ENCODE data around the gene AADACL4. TPM values are rescaled to one million over a fixed set of nuclear protein-coding genes. Genes with fewer than 3 reads are reported as not detected.
A peak's percentile ranks its signal among the peaks of the same experiment; 100 is the strongest.

Gene AADACL4
- total and polyA plus RNA-seq, 9 of the 15 experiments (the other 6 are each of a cell fraction or from before 2014, with no cell fraction given), result not detected

GRCh38 chr1:12601700-12602658 lies 41.9 kb upstream of the AADACL4 start (continued):
- TF ChIP-seq ZBTB40 (IDR thresholded peaks at IDR 0.05) (no peak), ZBTB40 (CRISPR knock-in tag; IDR thresholded peaks at IDR 0.05) (no peak), C11orf30 (IDR thresholded peaks at IDR 0.05; ENCODE audit: low read depth) (no peak), ATF7 (IDR thresholded peaks at IDR 0.05) (no peak), NEUROD1 (IDR thresholded peaks at IDR 0.05; ENCODE audit: borderline replicate concordance, low read depth, low read length, partially characterized antibody) (no peak), RNF219 (CRISPR knock-in tag; IDR thresholded peaks at IDR 0.05) (no peak), EP300 (IDR thresholded peaks at IDR 0.05; ENCODE audit: low read length) (no peak), MYBL2 (IDR thresholded peaks at IDR 0.05; ENCODE audit: low read depth) (no peak), MYBL2 (CRISPR knock-in tag; IDR thresholded peaks at IDR 0.05; ENCODE audit: borderline replicate concordance) (no peak), ZNF134 (CRISPR knock-in tag; conservative IDR thresholded peaks at IDR 0.05) (no peak), XRCC4 (IDR thresholded peaks at IDR 0.05; ENCODE audit: extremely low read depth, insufficient read depth, insufficient read length) (no peak), ARID3B (CRISPR knock-in tag; IDR thresholded peaks at IDR 0.05; ENCODE audit: borderline replicate concordance) (no peak), THRAP3 (IDR thresholded peaks at IDR 0.05; ENCODE audit: borderline replicate concordance) (no peak), ZNF354B (CRISPR knock-in tag; IDR thresholded peaks at IDR 0.05) (no peak), FOSL1 (tag; conservative IDR thresholded peaks at IDR 0.05) (peak; percentile 82)

Measured in K562 (cell line).